Heart left ventricle (tissue), 13 donors: ENCODE results near the gene ANKRD53.

ENCODE experiments used
- CTCF ChIP-seq, 12 donors: fragments of 200-600 bp; sonication (generic) in 4 of 12; IDR thresholded peaks; one replicate each; pipeline versions ENCODE4 v1.5.0 to v1.8.0; 2018 to 2022; ENCODE audit warnings: antibody characterized with exemption in 12 of 12, mild to moderate bottlenecking in 5 of 12
- POLR2A ChIP-seq, 2 donors: fragments of 450-650 bp; IDR thresholded peaks; one replicate each; pipeline ENCODE4 v1.6.1; 2017; ENCODE audit warnings: antibody characterized with exemption in 2 of 2, mild to moderate bottlenecking in 2 of 2, moderate library complexity in 2 of 2
- donor health status: ischemic (EF 13 %, LVEDD 7.1; RV severe dilation, severe dysfunction).
- donor health status: DM: no; HTN: yes; CAD: no.
- donor health status: DM: no; HTN: no; CAD: no.
- donor health status: ischemic (EF 25% LVEDD 6.9; RV normal size, moderate dysfunction).
- donor health status: ischemic (EF 25% LVEDD 5.7; RV mildly dilated, moderate dysfunction).
- donor health status: ischemic (EF 35%, LVEDD 5.7; RV mildly dilated, moderate dysfunction).
- donor health status: nonischemic (EF 11% LVEDD 7.7; RV severe dilation, severe dysfunction).
- donor health status: DM: yes; HTN: yes; CAD: no.
- donor health status: PGD.
- donor health status: ischemic (EF 29% LVEDD 5.4; RV normal size, mild dysfunction).
- donor health status: nonischemic (EF 23%, LVEDD 6.1; RV moderate dilation, normal function).

- TF ChIP-seq CTCF (IDR thresholded peaks at IDR 0.05) = no peak
- no peak for TF ChIP-seq POLR2A (IDR thresholded peaks at IDR 0.05)
These were observed 20.6 kb upstream of the ANKRD53 start for GRCh38 chr2:70957798-70958197.
